Fibroblast of peridontal ligament (primary cell): Measurements from ENCODE around the gene KLHL14.

Experiments used
- DNase-seq: peaks from one replicate; pipeline ENCODE4 v3.0.0-alpha.2; 2010; ENCODE audit errors: extremely low read depth

Gene KLHL14

GRCh38 chr18:32637226-32637625 is 135.6 kb downstream of the KLHL14 start:
- no peak for DNase-seq

GRCh38 chr18:32634876-32635431 is 137.9 kb downstream of the KLHL14 start:
- no peak for DNase-seq

DNA sequence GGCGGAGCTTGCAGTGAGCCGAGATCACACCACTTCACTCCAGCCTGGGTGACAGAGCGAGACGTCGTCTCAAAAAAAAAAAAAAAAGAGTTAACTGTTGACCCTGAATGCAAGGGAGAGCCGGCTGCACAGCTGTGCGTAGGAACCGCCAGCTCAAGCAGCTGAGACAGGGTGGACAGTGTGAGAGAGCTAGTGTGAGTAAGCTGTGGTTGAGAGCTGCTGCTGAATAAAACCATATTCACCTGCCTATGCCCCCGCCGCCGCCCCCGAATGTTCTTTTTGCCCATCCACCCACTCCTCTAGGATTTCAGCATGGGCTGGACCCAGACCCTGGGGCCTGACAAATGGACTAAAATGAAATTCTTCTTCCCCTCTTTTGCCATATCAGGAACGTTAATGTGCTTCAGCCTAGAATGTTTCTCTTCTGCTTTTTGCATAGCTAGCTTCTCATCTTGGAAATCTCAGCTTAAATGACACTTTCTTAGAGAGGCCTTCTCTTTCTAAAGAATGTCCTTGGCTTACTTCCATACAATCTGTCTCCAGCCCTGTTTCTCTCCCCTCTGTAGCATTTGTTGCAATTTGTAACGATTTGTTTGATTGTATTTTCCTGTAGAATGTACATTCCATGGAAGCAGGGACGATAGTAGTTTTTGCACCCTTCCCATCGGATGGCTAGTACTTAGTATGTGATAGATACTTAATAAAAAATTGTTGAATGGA is 142.7 kb downstream of the KLHL14 start:
- DNase-seq: no peak

DNA sequence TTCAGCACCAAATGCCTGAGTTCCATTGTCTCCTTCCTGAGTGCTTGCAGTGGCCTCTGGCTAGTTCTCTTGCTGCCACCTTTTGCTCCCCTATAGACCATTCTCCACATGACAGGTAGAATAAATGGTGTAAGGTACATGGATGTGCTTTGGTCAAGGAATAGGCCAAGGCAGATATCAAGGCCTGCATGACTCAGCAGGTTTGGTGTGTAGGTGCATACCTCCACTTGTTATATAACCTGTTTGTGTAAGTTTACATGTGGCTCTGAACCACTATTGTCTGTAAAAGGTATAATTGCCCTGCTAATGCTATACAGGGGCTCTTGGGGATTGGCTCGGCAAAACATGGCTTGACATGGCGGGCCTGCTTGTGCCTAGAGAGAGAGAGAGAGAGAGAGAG is 143.5 kb downstream of the KLHL14 start:
- DNase-seq: no peak

DNA sequence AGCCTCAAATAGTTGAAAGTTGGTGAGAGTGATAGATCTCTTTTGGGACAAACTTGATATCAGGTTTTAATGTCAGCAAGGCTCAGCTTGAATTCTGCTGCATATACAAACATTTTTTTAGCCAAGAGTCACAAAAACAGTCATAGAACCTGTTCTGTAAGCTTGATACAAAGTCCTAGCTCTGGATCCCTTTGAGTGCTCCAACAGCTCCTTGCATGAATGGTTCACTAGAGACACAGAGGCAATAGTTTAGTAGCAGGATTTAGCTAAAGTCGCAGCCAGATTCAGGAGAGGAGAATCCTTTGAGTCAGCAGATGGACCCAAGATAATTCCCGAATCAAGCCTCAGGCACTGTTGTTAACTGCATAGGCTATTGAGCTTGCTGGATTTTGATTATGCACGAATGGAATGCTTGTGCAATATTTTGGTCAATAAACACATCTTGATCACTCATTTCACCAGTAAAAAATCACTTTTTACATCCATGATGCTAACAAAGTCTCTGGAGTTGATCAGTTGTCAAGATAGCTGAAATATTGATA is 148.6 kb downstream of the KLHL14 start:
- no peak for DNase-seq

GRCh38 chr18:32623563-32623962 is 149.3 kb downstream of the KLHL14 start:
- no peak for DNase-seq
